Stomach (tissue), 4 donors: ENCODE results near the gene PCDHGA6.

Source experiments
- POLR2A ChIP-seq, 4 donors: fragments of 450-650 bp; IDR thresholded peaks; one replicate each; pipeline ENCODE4 v1.6.1; 2016; ENCODE audit warnings: antibody characterized with exemption in 4 of 4, control low read depth in 2 of 4, mild to moderate bottlenecking in 1 of 4, moderate library complexity in 1 of 4
- POLR2AphosphoS5 ChIP-seq, 3 donors: sonication (generic); formaldehyde crosslinking; IDR thresholded peaks; one replicate each; pipeline ENCODE4 v1.6.1; 2016; ENCODE audit warnings: antibody characterized with exemption in 3 of 3
- TF ChIP-seq, protein P1 (sequence below), 7 experiments: fragments of 450-650 bp in 4 of 7; fragments of 200-600 bp in 3 of 7; sonication (generic) in 3 of 7; IDR thresholded peaks; one replicate each; pipeline ENCODE4 v1.5.1; 2016 to 2019; ENCODE audit warnings: antibody characterized with exemption in 7 of 7, control low read depth in 2 of 7, mild to moderate bottlenecking in 1 of 7

DNA sequence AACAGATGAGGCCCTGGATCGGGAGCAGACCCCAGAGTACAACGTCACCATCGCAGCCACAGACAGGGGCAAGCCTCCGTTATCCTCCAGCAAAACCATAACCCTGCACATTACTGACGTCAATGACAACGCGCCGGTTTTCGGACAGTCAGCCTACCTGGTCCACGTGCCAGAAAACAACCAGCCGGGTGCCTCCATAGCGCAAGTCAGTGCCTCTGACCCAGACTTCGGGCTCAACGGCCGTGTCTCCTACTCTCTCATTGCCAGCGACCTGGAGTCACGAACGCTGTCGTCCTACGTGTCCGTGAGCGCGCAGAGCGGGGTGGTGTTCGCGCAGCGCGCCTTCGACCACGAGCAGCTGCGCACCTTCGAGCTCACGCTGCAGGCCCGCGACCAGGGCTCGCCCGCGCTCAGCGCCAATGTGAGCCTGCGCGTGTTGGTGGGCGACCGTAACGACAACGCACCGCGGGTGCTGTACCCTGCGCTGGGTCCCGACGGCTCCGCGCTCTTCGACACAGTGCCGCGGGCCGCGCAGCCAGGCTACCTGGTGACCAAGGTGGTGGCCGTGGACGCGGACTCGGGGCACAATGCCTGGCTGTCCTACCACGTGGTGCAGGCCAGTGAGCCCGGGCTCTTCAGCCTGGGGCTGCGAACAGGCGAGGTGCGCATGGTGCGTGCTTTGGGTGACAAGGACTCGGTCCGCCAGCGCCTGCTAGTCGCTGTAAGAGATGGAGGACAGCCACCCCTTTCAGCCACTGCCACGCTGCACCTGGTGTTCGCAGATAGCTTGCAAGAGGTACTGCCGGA, 45.6 kb downstream of the PCDHGA6 start:
- TF ChIP-seq POLR2AphosphoS5 (IDR thresholded peaks at IDR 0.05) (no peak), POLR2A (IDR thresholded peaks at IDR 0.05) (no peak)
- TF ChIP-seq, protein P1, sequence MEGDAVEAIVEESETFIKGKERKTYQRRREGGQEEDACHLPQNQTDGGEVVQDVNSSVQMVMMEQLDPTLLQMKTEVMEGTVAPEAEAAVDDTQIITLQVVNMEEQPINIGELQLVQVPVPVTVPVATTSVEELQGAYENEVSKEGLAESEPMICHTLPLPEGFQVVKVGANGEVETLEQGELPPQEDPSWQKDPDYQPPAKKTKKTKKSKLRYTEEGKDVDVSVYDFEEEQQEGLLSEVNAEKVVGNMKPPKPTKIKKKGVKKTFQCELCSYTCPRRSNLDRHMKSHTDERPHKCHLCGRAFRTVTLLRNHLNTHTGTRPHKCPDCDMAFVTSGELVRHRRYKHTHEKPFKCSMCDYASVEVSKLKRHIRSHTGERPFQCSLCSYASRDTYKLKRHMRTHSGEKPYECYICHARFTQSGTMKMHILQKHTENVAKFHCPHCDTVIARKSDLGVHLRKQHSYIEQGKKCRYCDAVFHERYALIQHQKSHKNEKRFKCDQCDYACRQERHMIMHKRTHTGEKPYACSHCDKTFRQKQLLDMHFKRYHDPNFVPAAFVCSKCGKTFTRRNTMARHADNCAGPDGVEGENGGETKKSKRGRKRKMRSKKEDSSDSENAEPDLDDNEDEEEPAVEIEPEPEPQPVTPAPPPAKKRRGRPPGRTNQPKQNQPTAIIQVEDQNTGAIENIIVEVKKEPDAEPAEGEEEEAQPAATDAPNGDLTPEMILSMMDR (IDR thresholded peaks at IDR 0.05), result no peak
